C4-2B (cell line): Measurements from ENCODE around the gene ACSF3.

Experiments used
- ZFX ChIP-seq: fragments of 450-650 bp; IDR thresholded peaks from 2 replicates; pipeline ENCODE4 v1.6.1; 2017
- TF ChIP-seq, protein P1 (sequence below): fragments of 450-650 bp; conservative IDR thresholded peaks from 2 replicates; pipeline ENCODE4 v1.5.1; 2017; ENCODE audit warnings: mild to moderate bottlenecking

DNA sequence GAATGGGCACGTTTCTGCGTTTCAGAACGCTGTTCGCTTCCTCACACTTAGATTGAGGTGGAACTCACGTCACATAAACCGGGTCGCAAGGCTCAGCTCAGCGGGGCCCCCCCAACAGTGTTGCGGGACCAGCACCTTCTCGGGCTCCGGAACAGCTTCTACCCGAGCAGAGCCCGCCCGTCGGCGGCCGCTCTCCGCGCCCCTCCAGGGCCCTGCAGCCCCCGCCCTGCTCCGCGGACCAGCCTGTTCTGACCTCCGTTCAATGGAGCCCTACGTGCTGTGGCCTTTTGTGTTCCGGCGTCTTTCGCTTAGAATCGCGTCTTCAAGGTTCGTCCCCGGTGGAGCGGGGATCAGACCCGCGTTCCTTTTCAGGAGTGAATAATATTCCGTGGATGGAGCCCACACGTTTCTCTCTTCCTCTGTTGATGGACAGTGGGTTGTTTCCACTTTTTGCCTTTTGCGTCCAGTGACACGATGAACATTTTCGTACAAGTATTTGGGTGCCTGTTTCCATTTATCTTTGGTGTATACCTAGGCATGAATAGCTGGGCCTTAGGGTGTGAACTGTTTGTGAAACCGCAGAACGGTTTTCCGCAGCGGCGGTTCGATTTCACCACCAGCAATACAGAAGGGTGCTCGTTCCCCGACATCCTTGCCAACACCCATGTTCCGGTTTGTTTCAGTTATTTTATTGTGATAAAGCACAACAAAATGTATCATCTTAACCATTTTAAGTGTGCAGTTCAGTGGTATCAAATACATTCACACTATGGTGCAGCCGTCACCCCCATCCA, 109.0 kb downstream of the ACSF3 start:
- TF ChIP-seq, protein P1, sequence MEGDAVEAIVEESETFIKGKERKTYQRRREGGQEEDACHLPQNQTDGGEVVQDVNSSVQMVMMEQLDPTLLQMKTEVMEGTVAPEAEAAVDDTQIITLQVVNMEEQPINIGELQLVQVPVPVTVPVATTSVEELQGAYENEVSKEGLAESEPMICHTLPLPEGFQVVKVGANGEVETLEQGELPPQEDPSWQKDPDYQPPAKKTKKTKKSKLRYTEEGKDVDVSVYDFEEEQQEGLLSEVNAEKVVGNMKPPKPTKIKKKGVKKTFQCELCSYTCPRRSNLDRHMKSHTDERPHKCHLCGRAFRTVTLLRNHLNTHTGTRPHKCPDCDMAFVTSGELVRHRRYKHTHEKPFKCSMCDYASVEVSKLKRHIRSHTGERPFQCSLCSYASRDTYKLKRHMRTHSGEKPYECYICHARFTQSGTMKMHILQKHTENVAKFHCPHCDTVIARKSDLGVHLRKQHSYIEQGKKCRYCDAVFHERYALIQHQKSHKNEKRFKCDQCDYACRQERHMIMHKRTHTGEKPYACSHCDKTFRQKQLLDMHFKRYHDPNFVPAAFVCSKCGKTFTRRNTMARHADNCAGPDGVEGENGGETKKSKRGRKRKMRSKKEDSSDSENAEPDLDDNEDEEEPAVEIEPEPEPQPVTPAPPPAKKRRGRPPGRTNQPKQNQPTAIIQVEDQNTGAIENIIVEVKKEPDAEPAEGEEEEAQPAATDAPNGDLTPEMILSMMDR, result no peak
- no peak for TF ChIP-seq ZFX
